GM18909 (cell line): Measurements from ENCODE around the gene GPR82.
A peak's percentile ranks its signal among the peaks of the same experiment; 100 is the strongest.
"Not testable (repeated sequence)": the region's sequence is repeated elsewhere in the genome, so short reads cannot be mapped to it uniquely, and the experiment has no call there.

Experiments used
- ATAC-seq: cut with Tn5 transposase; IDR thresholded peaks from one replicate; pipeline ENCODE4 v1.9.1; 2021; ENCODE audit warnings: mild to moderate bottlenecking; ENCODE audit not compliant: unreplicated experiment, poor library complexity

GPR82 gene, protein sequence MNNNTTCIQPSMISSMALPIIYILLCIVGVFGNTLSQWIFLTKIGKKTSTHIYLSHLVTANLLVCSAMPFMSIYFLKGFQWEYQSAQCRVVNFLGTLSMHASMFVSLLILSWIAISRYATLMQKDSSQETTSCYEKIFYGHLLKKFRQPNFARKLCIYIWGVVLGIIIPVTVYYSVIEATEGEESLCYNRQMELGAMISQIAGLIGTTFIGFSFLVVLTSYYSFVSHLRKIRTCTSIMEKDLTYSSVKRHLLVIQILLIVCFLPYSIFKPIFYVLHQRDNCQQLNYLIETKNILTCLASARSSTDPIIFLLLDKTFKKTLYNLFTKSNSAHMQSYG

DNA sequence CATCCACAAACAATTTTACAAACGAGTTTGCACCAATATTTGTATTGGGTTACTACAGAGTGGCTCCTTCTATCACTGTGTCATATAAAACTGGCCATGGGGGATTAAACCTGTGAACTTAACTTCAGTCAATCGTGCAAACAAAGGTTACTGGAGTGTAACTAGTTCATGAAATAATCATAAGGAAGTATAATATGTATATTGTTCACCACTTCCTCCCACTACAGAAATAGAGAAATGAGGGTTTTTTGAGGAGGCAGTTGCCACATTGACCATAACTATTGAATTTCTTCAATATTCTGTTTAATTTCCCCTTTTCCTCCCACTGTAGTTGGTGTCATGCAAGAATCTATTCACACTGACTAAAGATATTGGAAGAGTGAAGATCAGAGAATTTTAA, at the start of gene GPR82:
Gene GPR82, plus strand, starts transcription at position 356 of the 400 bp plus-strand sequence. CDS start 2,846 bp downstream, outside the sequence.
- ATAC-seq: no peak

DNA sequence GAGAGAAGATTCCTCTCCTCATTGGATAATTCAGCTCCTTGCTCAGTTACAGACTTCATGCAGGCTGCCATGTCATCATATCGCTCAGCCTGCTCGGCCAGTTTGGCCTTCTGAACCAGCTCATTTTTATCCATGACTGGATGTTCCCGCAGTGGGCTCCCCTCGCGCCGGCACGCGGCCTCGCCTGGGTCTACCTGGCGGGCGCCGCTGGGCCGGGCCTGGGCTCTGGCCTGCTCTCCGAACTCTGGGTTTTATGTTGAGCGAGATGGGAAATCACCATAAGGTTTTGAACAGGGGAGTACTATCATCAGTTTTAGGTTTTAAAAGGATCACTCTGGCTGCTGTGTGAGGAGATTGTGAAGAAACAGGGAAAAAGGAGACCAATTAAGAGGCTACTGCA, 47.6 kb upstream of the GPR82 start:
- ATAC-seq: not testable (repeated sequence)

DNA sequence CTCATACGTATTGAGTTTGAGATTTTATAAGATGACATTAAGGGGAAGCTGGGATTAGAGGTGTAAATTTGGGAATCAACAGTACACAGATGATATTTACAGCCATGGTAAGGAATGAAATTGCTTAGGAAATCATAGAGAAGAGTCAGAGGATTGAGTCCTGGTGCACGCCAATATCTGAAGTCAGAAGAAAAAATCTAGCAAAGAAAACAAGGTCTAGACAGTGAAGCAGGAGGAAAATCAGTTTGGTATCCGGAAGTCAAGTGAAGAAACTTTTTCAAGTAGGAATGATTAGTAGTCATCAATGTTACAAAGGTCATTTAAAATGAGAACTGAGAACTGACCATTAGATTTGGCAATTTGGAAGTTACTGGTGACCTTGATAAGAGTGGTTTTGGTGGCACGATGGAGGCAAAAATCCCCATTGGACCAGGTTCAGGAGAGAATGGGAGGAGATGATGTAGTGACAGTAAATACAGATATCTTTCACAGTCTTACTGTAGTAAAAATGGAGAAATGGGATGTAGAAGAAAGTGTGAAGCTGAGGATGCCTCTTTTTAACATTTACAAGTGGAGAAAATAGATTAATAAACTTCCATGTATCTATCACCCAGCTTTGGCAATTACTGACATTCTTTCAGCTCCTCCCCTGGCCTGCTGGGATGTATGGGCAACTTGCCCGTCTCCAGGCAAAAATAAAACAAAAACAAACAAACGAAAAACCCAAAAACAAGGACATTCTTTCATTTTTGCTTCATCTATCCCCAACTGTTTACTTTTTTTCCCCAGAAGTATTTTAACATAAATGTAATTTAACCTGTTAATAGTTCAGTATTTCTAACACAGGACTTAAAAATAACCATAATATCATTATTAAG, 46.6 kb upstream of the GPR82 start:
- ATAC-seq: no peak

DNA sequence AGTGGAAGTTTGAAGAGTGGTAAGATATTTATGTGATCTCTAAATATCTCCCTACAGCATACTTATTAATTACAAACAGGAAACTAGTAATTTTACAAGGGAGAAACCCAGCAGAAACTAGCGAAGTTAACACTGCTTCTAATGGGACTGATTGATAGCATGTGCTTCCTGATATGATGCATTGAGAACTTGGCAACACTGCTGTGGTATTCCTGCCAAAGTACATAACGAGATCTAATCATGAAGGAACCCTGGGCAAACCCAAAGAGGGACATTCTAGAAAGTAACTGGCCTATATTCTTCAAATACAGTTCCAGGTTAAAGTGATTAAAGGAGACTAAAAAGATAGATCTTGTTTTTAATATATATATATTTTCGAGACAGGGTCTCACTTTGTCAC, 39.8 kb upstream of the GPR82 start:
- no peak for ATAC-seq

DNA sequence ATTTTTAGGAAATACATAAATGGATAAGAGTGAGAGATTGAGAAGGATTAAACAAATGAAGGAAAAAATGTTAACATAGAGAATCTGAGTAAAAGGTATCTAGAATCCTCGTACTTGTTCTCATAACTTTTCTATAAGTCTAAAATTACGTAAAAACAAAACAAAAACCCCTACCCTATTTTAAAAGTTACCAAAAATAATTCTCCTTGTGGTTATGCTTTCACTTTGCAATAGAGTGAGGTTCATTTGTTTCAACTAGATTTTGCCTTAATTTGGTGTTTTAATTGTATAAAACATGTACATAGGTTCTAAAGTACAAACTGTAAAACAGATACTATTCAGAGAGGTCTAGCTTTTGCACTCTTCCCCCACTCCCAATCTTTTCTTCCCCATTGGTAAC, 39.0 kb upstream of the GPR82 start:
- ATAC-seq: no peak

DNA sequence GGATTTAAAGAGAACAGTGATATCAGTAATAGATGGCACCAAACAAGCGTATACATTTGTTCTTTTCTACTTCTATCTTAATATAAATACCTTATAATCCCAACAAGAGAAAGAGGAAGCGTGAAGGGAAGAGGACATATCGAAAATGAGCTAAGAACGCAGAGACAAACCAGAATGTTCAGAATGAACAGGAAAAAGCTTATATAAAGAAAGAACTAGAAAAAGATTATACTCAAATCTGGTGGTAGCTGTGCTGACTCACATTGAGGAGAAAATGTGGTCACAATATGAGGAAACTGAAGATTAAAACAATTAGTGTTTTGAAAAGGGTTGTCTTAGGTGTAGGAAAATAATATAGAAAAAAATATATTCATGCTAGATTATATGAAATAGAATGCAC, 37.2 kb upstream of the GPR82 start:
- ATAC-seq: peak; percentile 53

DNA sequence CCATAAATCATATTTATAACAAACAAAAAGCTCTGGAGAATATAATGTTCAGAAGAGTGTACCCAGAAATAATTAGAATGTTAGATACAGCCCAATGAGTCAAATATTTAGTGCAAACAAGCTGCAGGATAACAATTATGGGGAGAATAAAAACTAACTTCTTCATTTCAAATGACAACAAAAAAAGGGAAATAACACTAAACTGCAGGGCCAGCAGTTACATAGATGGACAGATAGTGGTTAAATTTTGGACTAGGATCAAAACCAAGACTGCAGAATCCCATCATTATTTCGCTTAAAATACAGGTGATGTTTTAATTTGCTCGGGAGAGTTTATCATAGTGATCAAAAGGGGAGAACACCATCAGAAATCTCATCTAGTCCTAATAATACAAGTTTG, 35.8 kb upstream of the GPR82 start:
- no peak for ATAC-seq

DNA sequence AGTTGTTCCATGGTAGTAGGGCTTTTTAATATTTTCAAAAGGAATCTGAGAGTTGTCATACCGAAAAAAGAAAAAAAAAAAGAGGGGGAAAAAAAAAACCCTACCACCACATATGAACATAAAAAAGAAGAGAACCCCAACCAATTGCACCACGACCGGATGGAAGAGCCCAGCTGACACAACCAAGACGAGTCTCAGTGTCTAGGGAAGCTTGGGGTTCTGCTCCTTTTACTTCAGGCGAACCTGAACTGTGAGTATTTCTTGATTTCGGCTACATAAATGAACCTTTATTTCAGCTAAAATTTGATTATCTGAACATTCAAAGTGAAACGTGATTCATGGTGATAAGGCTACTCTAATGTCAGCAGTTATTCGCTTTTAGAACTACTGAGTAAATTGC, 35.1 kb upstream of the GPR82 start, which contains the start of gene GPR34:
Gene GPR34, plus strand, starts transcription at position 139 of the 400 bp plus-strand sequence. CDS start 6,661 bp downstream, outside the sequence.
- ATAC-seq: no peak

DNA sequence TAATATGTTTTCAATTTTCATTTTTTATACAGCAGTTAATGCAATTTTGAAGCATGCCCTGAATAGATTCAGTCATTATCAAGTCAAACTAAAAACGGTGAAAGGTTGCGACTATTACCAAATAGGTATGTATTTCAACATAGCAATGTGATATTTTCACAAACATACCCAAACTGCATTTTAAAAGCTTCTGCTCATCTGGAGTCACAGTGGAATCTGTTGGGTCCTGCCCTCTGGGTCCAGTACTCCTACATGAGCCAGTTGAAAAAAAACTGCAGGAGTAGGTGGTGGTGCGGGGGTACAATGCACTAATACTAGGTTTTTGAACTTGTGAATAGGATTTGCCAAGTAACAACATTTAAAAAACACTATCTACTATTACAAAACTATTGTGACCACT, 34.3 kb upstream of the GPR82 start:
- no peak for ATAC-seq

DNA sequence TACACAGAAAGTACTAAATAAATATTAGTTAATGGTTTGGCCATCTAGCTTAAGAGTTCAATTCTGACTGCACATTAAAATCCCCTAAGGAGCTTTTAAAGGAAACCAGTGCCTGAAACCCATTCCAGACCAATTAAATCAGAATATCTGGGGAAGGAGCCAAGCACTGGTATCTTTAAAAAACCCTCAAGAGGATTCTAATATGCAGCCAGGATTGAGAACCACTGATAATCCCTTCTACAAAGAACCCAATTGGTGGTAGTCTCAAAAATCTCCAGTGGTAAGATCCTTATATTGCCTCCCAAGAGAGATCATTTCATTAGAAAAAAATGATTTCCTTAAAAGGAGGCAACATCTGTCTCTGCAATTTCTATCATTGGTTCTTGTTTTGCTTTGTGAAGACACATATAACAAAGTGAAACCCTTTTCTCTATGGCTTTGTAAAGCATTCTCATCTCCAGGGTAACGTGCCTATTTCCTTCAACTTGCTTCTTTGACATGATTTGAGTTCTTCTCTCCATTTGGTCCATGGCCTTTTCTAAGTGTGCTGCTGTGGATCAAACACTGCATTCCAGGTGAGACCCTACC, 31.7 kb upstream of the GPR82 start:
- no peak for ATAC-seq

DNA sequence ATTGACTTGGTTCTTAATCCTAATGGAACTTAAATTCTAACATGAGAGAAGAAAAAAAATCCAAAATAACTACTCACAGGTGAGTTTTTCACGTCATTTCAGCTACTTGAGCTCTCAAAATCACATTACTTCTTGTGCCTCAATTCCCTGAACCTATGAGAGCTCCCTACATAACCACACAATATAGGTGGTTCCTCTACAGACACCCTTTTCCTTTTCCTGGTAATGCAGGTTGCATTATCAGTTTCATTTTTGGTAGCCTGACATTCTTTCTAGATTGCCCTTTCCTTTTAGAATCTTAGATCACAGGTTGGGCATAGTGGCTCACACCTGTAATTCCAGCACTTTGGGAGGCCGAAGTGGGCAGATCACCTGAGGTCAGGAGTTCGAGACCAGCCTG, 31.0 kb upstream of the GPR82 start:
- no peak for ATAC-seq

DNA sequence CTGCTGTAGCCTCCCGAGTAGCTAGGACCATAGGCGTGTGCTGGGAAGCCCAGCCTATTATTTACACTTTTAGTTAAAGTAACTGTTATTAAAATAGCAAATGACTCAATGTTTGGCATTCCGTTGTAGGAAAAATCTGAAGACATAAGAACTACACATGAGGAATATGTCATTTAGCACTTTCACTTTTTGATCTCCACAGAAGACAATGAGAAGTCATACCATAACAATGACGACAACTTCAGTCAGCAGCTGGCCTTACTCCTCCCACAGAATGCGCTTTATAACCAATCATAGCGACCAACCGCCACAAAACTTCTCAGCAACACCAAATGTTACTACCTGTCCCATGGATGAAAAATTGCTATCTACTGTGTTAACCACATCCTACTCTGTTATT, 28.6 kb upstream of the GPR82 start:
- no peak for ATAC-seq

DNA sequence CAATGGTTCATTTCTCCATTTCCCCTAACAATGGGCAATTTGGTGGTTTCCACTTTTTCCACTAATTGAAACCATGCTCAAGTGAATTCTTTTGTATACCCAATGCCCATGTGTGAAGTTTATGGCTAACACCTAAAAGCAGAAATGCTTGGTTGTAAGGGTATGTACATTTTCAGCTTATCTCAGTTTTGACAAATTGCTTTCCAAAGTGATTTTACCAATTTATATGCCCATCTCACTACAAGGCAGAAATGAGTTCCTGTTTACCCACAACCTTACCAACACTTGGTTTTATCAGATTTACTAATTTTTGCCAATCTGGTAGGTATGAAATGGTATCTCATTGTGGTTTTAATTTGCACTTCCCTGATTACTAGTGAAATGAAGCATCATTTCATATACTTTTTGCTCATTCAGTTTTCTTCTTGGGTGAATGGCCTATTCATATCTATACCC, 20.4 kb upstream of the GPR82 start:
- no peak for ATAC-seq

DNA sequence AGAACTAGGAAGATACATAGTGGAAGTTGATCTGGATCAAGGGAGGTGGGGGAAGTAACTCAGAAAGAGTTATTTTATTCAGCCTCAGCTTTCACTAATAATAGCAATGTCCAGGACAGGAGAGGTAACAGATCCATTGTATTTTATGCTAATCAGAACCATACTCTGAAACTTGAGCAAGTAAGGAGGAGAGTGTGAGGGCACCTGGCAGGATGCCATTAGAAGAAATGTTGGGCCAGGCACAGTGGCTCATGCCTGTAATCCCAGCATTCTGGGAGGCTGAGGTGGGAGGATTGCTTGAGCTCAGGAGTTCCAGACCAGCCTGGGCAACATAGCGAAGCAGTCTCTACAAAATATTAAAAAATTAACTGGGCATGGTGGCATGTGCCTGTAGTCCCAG, 18.9 kb upstream of the GPR82 start:
- no peak for ATAC-seq

DNA sequence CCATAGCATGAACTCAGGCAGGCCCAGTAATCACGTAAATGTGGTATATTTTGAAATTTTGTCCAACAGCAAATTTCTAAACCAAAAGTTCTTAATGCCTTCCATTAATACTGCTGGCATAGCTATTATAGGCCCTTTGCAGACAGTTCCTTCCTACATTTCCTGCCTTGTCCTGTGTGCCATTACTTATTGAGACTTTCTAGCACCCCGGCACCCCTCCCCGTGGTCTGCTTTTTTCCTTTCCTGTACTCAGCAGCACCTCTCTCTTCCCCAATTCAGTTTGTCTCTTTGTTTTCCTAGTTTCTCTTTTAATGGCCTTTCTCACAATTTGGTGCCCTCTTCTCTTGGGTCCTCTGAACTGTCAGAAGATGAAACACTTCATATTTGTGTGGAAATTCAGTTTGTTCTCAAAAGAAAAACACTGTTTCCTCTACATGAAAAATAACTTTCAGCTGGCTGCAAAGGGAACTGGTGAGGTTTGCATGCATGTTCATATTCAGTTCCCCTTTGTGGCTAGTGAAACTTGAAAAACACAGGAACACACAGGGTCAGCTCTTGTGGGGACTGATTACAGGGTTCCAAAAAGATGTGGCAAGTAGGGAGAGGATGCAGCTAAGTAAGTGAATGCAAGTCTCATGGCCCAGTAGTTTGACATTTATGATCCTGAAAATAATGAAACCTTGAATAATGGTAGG, 18.2 kb upstream of the GPR82 start:
- ATAC-seq: peak; percentile 86

DNA sequence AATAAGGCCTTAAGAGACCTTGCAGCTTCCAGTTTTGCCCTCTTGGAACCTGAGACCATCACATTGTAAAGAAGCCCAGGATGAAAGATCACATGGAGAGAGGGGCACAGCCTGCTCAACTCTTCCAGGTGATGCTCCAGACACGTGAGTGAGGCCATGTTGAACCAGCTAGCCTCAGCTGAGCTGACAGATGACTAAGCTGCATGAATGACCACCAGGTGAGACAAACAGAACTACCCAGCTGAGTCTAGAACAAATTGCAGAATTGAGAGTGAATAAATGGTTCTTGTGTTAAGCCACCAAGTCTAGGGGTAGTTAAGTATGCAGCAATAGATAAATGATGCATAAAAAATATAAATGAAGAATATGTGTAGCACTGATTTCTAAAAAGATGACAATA, 16.8 kb upstream of the GPR82 start:
- ATAC-seq: no peak

DNA sequence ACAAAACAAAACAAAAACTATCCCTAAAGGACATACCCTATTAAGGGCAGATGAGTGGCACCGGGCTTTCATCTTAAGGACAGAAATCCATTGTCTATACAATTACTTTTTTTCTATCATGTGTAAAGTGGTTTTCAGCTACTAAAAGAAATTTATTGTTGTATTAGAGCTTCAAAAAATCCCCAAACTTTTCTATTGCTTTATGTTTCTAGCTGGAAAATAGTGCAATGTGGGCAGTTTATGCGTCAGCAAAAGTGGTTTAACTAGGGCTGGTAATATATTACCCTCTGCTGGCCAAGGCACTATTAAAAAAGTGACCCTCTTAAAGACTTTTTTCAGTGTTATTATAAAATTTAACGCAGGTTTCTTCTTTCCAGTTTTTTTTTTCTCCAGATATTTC, 15.5 kb upstream of the GPR82 start:
- no peak for ATAC-seq

DNA sequence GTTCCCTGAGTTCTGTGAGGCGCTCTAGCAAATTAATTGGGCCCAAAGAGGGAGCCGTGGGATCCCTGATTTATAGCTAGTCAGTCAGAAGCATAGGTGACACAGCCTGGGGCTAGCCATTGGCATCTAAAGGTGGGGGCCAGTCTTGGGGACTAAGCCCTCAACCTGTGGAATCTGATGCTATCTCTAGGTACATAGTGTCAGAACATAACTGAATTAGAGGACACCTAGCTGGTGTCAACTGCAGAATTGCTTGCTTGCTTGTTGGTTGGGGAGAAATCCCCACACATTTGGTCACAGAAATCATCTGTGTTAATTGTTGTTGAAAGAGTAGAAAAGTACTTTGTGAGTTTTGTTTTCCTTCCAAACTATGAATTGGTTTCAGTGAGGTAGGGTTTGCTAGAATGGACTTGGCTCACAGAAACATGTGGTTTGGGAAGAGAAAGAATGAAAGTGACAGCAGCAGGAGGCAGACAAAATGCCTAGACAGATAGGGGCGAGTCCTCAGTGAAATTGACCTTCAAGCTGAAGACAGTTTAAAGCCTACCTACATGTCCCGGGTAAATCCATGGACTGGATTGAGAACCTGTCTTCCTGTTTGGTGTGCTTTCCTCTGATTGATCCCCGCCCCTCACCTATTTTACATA, 12.8 kb upstream of the GPR82 start:
- no peak for ATAC-seq

DNA sequence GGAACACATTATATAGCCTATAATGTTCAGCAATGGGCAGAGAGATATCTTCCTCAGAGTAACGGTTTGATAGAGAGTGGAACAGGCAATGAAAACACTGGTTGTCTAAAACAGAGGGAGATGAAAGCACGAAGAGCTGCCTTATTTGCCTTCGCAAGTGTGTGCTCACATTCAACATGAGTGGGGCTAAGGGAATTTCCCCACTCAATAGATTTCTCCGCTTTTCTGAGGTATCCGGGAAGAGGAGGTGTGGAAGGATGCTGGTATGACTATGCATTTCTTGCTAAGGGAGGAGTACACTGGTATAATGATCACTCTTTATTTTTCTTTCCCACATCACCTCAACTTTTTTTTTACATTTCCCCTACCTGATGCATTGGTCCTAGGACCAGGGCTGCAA, 7.8 kb upstream of the GPR82 start:
- no peak for ATAC-seq
